Measurements from ENCODE around the gene RBM4B.
A peak's percentile ranks its signal among the peaks of the same experiment; 100 is the strongest.

RBM4B gene

DNA sequence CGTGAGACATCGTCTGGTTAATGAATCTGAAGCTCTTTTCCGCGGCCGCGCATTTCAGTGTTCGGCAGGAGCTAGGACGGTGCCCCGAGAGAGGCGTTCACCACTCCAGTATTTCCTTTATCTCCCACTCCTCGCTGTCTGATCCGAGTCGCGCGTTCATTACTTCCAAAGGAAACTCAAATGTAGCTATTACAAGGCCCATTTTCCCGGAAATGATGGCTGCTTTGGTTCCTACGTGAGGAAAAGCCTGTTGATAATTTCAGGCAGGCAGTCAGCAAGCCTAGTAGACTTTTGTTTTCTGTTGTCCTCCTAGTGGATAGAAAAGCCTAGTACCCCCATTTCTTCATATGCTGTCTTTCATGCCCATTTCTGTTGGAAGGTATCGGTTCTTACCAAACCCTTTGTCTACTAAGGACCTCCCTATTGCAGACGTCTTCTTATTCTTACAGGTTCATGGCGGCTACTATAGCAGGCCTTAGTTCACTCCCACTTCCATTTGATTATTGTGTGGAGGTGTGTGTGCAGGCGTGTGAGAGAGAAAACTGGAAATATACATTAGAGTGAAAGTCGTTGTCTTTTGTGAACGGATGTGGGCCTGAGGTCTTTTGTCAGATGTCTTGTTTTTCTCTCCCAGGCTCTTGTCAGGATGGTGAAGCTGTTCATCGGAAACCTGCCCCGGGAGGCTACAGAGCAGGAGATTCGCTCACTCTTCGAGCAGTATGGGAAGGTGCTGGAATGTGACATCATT is 38.4 kb downstream of the RBM4B start:
- no peak for DNase-seq

DNA sequence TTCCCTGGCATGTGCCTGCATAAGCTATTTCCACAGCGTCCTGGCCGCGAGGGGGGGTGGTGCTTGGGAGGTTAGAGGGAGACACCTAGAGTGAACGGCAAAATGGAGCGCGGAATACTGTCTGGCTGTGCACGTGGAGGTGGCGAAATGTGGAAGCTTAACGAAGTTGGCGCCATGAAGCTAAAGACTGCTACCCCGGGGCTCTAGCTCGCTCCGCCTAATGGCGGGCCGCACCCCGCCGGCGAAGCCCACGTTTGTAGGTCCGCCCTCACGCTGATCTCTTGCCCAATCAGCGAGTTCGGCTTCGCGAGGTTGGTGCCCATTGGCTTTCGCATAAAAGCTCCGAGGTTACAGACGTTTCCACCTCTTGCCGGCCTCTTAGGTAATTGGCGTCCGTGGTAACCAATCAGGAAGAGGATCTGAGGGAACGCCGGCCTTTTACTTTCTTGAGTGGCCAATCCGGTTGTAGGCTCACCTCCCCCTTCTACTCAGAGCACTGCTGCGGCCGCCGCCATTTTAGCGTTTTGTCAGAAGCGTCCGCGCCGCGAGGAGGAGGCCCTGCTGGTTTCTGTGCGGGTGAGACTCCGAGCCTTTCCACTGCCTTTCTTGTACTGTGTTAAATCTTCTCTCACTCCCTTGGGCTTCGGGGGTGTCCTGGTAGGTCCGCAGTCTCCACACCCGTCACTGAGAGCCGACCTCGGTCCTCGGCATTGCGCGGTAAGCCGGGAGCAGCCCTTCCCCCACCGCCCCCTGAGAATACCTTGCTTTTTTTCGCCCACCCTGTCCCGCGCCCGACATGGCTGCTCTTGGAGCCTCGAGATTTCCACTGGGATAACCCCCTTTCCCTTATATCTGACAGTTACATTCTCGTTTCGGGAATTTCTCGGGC is 39.3 kb downstream of the RBM4B start, which contains the start of gene RBM4:
RBM4 (plus strand) TSS at position 527 of the 889 bp plus-strand sequence. CDS start 1,009 bp downstream, outside the sequence.
- DNase-seq, result peak; percentile 90

DNA sequence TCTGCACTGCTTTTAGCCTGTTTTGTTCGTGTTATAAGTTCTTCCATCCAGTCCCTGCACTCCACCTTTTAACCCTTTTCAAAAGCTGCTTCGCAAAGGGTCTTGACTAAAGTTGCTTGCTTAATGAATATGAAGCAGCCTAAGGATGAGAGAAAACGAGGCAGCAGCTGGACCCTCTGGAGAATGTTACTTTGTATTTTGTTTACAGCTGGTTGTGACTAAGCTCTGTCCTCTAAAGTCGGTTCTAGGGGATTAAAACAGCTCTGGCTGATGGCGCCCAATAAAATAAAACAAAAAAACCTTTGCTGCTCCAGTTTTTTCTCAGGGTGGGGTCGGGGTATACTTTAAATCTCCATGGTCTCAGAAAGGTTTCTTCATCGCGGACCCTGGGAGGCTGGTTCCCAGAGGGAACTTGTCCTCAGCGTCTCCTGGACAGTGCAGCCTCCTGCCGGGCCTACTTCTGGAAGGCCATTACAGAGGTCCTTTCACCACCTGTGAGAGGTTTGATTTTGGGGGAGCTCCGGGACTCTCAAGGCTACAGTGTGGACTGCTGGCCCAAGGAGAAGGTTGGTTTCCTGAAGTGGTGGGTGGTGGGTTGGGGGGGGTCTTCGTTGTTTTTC is 40.0 kb downstream of the RBM4B start:
- DNase-seq, result peak; percentile 18

DNA sequence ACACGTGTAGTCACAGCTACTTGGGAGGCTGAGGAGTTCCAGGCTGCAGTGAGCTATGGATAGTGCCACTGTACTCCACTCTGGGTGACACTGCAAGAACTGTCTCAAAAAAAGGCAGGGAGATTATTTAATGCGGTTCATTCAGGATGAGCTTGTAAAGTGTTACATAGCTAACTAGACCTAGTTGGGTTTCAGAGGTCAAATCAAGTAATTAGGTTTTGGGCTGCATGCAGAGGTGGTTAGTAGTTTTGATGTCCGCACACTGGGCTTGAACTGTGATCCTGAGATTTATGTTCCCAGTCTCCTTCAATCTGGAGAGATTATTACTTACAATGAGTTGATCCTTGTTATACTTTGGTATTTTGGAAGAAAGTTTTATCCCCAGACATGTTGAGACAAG is 41.3 kb downstream of the RBM4B start:
- no peak for DNase-seq

DNA sequence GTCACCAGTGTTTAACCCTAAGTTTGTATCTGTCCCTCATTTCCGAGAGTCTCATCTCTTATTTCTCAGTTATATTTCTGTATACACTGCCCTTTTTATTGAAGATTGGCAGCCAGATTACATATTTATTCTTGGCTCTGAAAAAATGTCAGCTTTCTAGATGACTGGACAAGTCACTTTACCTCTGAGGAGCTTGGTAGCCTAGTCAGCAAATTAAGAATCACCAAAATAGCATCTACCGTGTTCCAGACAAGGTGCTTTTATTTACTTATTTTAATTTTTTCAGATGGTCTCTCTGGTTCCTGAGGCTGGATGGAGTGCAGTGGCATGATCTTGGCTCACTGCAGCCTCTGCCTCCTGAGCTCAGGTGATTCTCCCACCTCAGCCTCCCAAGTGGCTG is 44.7 kb downstream of the RBM4B start:
- no peak for DNase-seq

DNA sequence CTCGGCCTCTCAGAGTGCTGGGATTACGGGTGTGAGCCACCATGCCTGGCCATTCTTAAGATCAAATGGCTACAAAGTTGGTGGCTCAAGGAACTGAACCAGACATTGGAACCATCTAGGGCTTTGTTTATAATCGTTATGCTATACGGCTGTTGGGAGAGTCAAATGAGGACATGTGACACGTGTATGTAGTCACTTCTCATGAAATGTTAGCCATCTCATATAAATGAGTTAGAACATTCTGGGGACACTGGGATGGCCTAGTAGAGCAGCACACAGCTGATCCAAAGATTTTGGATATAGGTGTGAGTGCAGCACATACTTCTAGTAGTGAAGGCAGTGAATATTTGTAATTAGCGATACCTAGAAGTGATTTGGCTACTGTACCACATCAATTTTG is 45.8 kb downstream of the RBM4B start:
- no peak for DNase-seq

DNA sequence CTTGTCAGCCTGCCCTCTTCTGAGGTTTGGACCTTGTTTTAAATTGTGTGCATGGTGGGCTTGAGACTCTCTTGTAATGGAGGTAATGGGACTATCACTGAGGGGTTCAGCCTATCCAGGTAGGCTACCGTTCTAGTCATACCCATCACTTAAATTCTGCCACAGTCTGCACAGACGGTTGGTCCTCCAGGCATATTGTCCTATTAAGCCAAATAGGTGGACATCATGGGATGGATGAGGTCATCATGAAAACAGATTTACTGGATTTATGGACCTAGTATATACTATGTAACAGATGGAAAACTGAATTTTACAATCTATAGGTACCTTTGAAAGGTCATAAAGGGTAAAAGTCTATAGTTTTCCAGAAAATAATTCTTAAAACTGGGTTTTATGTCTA is 48.3 kb downstream of the RBM4B start:
- DNase-seq, result no peak

DNA sequence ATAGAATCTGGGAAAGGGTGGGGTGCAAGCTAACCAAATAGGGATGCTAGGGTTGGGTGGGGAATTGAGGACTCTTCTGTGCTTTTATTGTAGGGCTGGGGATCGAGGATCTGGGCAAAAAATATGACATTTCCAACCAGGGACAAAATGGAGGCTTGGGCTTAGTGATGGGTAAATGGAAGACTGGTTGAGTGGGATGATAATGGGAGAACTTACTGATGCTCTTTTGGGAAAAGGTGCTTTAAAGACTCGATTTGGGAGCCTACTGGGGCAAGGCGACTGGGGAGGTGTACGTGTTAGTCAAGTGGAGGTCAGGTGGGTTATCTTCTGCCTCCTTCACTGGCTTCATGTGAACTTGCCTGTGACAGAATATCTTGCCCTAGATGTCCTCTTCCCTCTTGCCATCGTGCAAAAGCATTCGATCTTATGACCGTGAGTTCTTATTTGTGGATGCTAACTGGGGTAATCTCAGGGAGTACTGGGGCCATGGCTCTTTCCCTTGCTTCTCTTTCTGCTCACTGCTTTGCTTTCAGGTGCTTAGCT is 49.6 kb downstream of the RBM4B start:
- no peak for DNase-seq

DNA sequence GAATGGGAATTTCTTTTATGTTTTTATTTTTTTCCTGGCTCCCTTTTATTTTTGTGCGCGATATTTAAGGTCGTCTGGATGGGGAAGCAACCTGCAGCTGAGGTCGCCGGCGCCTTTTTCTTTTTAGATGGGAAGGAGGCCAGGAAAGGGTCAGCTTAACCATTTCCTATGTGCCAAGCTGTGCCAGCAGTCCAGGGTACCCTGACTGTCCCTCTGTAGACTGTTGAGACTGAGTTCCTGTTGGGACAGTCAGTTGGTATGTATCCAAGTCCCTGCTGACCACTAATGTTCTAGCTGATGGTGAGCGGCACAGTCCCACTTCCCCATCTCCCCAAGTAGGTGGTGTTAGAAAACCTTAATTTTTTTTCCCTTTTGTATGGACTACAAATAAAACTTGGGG is 50.8 kb downstream of the RBM4B start:
- no peak for DNase-seq

DNA sequence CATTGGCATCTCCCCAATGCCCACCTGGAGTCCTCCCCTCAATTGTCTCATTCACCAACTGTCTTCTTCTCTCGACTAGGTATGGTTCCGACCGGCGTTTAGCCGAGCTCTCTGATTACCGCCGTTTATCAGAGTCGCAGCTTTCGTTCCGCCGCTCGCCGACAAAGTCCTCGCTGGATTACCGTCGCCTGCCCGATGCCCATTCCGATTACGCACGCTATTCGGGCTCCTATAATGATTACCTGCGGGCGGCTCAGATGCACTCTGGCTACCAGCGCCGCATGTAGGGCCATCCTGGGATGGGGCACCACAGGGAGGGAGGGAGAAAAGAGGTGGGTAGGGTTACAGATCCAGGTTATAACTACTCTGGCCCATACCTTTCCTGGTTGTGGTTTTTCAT is 51.3 kb downstream of the RBM4B start:
- no peak for DNase-seq

DNA sequence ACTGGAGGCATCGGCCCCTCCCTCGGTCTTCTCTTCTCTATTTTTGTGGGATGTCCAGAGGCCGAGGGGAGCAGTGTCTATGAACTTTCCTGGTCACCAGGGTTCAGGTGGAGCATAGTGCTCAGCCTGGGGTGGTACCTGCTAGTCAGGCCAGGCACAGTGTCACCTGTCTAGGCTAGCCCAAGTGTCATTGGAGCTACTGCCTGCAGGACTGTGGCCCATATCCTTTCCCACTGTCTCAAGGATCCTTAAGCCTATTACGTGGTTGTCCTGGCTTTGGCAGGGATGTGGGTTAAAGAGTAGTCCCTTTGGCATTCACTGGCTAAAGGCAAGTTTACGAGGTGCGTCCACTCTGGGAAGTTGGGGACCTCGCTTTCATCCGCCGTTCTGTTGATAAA is 51.9 kb downstream of the RBM4B start:
- DNase-seq, result no peak

DNA sequence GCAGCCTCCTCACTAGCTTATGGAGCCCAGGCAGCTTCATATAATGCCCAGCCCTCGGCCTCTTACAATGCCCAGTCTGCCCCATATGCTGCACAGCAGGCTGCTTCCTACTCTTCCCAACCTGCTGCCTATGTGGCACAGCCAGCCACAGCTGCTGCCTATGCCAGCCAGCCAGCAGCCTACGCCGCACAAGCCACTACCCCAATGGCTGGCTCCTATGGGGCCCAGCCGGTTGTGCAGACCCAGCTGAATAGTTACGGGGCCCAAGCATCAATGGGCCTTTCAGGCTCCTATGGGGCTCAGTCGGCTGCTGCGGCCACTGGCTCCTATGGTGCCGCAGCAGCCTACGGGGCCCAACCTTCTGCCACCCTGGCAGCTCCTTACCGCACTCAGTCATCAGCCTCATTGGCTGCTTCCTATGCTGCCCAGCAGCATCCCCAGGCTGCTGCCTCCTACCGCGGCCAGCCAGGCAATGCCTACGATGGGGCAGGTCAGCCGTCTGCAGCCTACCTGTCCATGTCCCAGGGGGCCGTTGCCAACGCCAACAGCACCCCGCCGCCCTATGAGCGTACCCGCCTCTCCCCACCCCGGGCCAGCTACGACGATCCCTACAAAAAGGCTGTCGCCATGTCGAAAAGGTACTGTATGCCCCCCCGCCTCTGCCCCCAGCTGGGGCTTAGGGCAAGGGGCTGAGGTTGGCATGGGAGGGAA is 52.5 kb downstream of the RBM4B start:
- no peak for DNase-seq

DNA sequence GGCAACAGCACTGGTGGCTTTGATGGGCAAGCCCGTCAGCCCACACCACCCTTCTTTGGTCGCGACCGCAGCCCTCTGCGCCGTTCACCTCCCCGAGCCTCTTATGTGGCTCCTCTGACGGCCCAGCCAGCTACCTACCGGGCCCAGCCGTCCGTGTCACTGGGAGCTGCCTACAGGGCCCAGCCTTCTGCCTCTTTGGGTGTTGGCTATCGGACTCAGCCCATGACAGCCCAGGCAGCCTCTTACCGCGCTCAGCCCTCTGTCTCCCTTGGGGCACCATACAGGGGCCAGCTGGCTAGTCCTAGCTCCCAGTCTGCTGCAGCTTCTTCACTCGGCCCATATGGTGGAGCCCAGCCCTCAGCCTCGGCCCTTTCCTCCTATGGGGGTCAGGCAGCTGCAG is 53.2 kb downstream of the RBM4B start:
- DNase-seq, result no peak

DNA sequence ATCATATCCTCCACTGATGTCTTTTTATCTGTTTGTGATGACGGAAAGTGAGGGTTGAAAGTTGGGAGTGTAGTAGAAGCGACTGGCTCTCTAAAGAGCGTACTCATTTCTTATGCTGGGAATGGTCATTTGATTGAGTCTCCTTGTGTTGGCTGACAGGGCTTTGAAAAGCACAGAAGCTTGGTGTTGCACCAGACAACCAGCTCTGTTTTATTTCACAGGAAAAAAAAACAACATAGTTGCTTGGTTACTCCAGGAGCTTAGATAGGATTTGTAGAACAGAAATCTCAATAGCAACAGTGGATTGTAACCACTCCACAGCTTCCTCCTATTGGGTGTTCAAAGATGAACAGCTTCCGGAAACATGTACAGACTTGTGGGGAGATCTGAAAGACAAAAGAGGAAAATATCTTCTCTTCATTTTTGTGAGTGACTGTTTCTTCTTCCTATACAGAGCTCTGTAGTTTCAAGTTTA is 58.6 kb downstream of the RBM4B start:
- DNase-seq, result no peak

DNA sequence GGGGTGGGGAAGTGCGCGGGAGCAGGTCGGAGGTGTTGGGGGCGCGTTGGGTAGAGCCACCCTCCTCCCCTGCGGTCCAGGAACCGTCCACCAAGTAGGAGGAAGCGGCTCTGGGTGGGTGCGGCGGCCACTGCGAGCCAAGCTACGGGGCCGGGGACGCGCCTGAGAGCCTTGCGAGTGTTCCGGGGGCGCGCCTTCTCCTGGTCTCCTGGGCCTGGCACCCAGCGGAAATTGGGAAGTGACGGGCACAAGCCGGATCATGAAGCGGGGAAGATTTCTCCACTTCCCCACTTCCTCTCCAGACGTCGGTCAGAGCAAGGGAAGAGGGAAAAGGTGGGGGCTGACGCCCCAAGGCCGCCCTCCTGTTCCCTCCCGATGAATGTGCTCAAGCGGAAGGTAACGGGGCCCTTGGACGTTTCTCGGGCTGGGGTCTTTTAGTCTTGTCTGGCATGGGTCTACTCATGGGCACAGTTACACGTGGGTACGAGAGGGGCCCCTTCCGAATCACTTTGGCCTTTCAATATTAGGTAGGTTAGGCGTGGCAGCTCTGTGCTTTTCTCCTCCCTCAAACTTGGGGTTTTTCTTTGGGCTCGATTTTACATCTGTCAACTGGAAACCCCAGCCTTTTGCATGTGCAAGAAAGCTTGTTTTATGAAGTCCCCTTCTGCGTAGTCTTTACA is 60.4 kb downstream of the RBM4B start:
- DNase-seq, result peak; percentile 13

DNA sequence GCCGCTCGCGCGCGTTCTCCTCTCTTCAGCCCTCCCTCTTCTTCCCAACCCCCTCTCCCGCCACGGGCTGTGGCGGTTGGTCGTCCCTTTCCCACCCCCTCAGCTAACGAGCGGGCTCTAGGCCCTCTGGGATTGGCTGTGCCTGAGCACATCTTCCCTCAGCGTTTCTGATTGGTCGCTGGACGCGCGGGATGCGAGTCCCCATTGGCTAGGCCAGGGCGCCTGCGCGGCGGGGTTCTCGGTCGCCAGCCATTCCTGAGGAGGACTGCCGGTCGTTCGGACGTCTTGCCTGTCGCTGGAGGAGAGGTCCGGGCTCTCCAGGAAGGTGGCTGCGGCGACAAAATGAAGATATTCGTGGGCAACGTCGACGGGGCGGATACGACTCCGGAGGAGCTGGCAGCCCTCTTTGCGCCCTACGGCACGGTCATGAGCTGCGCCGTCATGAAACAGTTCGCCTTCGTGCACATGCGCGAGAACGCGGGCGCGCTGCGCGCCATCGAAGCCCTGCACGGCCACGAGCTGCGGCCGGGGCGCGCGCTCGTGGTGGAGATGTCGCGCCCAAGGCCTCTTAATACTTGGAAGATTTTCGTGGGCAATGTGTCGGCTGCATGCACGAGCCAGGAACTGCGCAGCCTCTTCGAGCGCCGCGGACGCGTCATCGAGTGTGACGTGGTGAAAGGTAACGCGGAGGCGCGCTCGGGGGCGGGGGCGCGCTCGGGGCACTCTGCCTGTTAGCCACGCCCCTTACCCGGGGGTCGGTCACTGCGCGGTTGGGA is 61.1 kb downstream of the RBM4B start, which contains the start of gene RBM14:
RBM14 (plus strand) TSS at position 252 of the 776 bp plus-strand sequence; CDS start at position 343, 91 bp downstream.
- peak; percentile 98 for DNase-seq

Measured in stimulated activated CD4-positive, alpha-beta T cell treated with anti-CD3 and anti-CD28 coated beads, Interleukin-4, amount 100 ng/mL, for 1 hour (primary cell).